Activated naive CD8-positive, alpha-beta T cell treated with anti-CD3 and anti-CD28 coated beads, Interleukin-2, amount 10 ng/mL, durations not matched to agents 7 days and 5 days (primary cell): ENCODE data around the gene TBC1D23. TPM values are rescaled to one million over a fixed set of nuclear protein-coding genes. Genes with fewer than 3 reads are reported as not detected.
A peak's percentile ranks its signal among the peaks of the same experiment; 100 is the strongest.
"Not testable (repeated sequence)": the region's sequence is repeated elsewhere in the genome, so short reads cannot be mapped to it uniquely, and the experiment has no call there.

ENCODE experiments used
- ATAC-seq: fragments of 150-1000 bp; cut with Tn5 transposase; one replicate; pipeline ENCODE4 v1.10.0; 2021; ENCODE audit warnings: low read depth, moderate library complexity
- POLR2A ChIA-PET: fragments of 350-600 bp; sonication (Branson Sonifier 250); formaldehyde crosslinking; loops from one replicate; lab custom pipeline; 2021; ENCODE audit warnings: antibody characterized with exemption; lab: Charles Lee
- DNase-seq: peaks from one replicate; pipeline ENCODE4 v3.0.0; 2021
- H3K27ac Mint-ChIP-seq: one replicate; pipeline ENCODE4 v1.8.0; 2022; ENCODE audit warnings: mild to moderate bottlenecking, mixed read lengths
- H3K27me3 Mint-ChIP-seq: one replicate; pipeline ENCODE4 v1.8.0; 2022; ENCODE audit warnings: mild to moderate bottlenecking, moderate library complexity, mixed read lengths
- H3K36me3 Mint-ChIP-seq: one replicate; pipeline ENCODE4 v1.8.0; 2021; ENCODE audit warnings: mild to moderate bottlenecking, mixed read lengths
- H3K4me1 Mint-ChIP-seq: one replicate; pipeline ENCODE4 v1.8.0; 2021; ENCODE audit warnings: mixed read lengths
- H3K4me3 Mint-ChIP-seq: one replicate; pipeline ENCODE4 v1.8.0; 2022; ENCODE audit warnings: mild to moderate bottlenecking, moderate library complexity, mixed read lengths
- H3K9me3 Mint-ChIP-seq: one replicate; pipeline ENCODE4 v1.8.0; 2021; ENCODE audit warnings: mixed read lengths
- total RNA-seq, 2 experiments: library from RNA; stranded (reverse); gene quantifications; one replicate each; pipeline ENCODE4 v1.2.3, GENCODE V29; 2021

Gene TBC1D23
- total RNA-seq, 2 experiments from 2014 or later: 34.1 to 35.3 TPM

DNA sequence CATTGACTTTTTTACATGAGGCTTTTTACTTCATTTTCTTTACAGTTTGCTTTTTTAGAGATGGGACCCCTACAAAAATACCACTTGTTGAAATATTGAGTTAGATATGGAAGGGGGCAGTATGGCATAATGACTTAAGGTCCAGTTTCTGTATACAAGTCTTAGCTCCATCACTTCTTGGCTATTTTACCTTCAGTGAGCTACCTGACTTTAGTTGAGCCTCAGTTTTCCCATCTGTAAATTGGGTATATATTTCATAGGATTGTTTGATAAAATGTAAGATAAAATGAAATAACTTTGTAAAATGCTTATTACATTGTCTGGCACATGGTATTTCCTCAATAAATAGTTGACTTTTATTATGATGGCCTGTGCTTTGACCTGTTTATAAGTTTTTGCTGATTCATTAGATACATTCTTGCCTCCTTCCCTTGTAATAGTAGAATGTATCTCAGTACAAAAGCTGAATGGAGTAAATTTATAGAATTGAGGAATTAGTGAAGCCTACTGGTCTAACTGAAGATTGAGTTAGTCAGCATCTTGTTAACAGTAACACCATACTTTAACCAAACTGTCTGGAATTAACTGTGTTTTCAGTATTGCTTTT, 27.6 kb downstream of the TBC1D23 start:
- Mint-ChIP-seq H3K4me3 (no peak overlapping the region), H3K36me3 (peaks cover 19% of the 10 kb centered on the region), H3K27ac (no peak overlapping the region), H3K4me1 (peaks cover 11% of the 10 kb centered on the region), H3K9me3 (no peaks in the 10 kb centered on the region), H3K27me3 (no peaks in the 10 kb centered on the region)
- POLR2A ChIA-PET: no interaction called here
- no peak for DNase-seq
- no peak for ATAC-seq

DNA sequence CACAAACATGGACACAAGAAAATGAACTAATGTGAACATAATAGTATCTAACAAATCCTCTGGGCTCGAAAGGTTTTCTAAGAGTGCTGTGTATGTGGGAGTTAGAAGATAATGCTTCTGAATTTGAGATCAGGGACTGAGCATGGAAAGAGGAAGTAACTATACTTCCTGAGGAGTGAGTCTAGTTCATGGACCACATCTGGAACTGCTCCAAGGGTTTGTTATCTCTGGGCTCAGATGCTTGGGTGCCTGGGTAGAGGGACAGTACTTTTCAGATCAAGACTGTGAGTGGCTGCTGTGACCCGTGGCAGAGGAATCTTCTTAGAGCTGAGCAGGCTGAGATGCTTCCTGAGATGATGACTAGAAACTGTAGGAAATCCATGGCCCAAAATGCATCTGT, 28.5 kb downstream of the TBC1D23 start:
- POLR2A ChIA-PET: no interaction called here
- no peak for DNase-seq
- no peaks in the 10 kb centered on the region for H3K9me3 Mint-ChIP-seq
- ATAC-seq: no peak
- no peak overlapping the region for H3K4me3 Mint-ChIP-seq
- no peak overlapping the region for H3K27ac Mint-ChIP-seq
- H3K27me3 Mint-ChIP-seq: no peaks in the 10 kb centered on the region
- peaks cover 9% of the 10 kb centered on the region for H3K4me1 Mint-ChIP-seq
- peaks cover 18% of the 10 kb centered on the region for H3K36me3 Mint-ChIP-seq

- Mint-ChIP-seq H3K27ac (no peak overlapping the region), H3K27me3 (no peaks in the 10 kb centered on the region), H3K4me3 (no peak overlapping the region), H3K9me3 (no peaks in the 10 kb centered on the region), H3K36me3 (peaks cover 15% of the 10 kb centered on the region), H3K4me1 (peaks cover 5% of the 10 kb centered on the region)
- POLR2A ChIA-PET: no interaction called here
- ATAC-seq: no peak
- no peak for DNase-seq
Measured at GRCh38 chr3:100295089-100295488, 34.3 kb downstream of the TBC1D23 start.

DNA sequence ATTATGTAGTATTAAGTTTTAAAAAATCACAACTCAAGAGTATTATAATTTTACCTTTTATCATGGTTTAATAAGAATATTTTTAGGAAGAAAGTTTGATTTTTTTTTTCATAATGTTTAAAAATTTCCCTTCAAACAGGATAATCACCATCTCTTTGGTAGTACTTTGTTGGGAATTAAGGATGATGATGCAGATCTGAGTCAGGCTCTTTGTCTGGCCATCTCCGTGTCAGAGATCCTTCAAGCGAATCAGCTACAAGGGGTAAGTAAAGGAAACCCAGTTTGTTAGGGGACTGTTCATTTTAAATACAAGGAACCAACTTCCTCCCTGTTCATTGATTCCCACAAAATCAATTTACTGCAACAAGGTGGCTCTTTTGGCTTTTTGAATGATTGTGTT, 37.0 kb downstream of the TBC1D23 start:
- Mint-ChIP-seq H3K27me3 (no peaks in the 10 kb centered on the region), H3K4me1 (no peaks in the 10 kb centered on the region), H3K9me3 (no peaks in the 10 kb centered on the region), H3K4me3 (no peak overlapping the region), H3K36me3 (peaks cover 16% of the 10 kb centered on the region), H3K27ac (no peak overlapping the region)
- no peak for ATAC-seq
- DNase-seq: no peak
- POLR2A ChIA-PET: no interaction called here

- no peaks in the 10 kb centered on the region for H3K4me1 Mint-ChIP-seq
- no peak overlapping the region for H3K4me3 Mint-ChIP-seq
- DNase-seq (no peak), ATAC-seq (no peak)
- no peak overlapping the region for H3K27ac Mint-ChIP-seq
- peaks cover 18% of the 10 kb centered on the region for H3K36me3 Mint-ChIP-seq
- no peaks in the 10 kb centered on the region for H3K9me3 Mint-ChIP-seq
- no peaks in the 10 kb centered on the region for H3K27me3 Mint-ChIP-seq
- POLR2A ChIA-PET: no interaction called here
Measured at GRCh38 chr3:100299016-100299415, 38.2 kb downstream of the TBC1D23 start.

GRCh38 chr3:100306695-100307094, 45.9 kb downstream of the TBC1D23 start:
- POLR2A ChIA-PET: no interaction called here
- no peak overlapping the region for H3K4me3 Mint-ChIP-seq
- ATAC-seq: no peak
- no peaks in the 10 kb centered on the region for H3K9me3 Mint-ChIP-seq
- no peak overlapping the region for H3K27ac Mint-ChIP-seq
- no peaks in the 10 kb centered on the region for H3K27me3 Mint-ChIP-seq
- H3K36me3 Mint-ChIP-seq: peaks cover 6% of the 10 kb centered on the region
- DNase-seq: no peak
- peaks cover 2% of the 10 kb centered on the region for H3K4me1 Mint-ChIP-seq

- no peak for DNase-seq
- no peak overlapping the region for H3K27ac Mint-ChIP-seq
- no peaks in the 10 kb centered on the region for H3K9me3 Mint-ChIP-seq
- ATAC-seq: no peak
- no peaks in the 10 kb centered on the region for H3K36me3 Mint-ChIP-seq
- no peak overlapping the region for H3K4me3 Mint-ChIP-seq
- POLR2A ChIA-PET: no interaction called here
- peaks cover 2% of the 10 kb centered on the region for H3K4me1 Mint-ChIP-seq
- H3K27me3 Mint-ChIP-seq: no peaks in the 10 kb centered on the region
Measured at GRCh38 chr3:100310355-100310965, 49.7 kb downstream of the TBC1D23 start.

- no peak overlapping the region for H3K27ac Mint-ChIP-seq
- DNase-seq: no peak
- H3K9me3 Mint-ChIP-seq: no peaks in the 10 kb centered on the region
- H3K27me3 Mint-ChIP-seq: no peaks in the 10 kb centered on the region
- ATAC-seq: no peak
- no peak overlapping the region for H3K4me3 Mint-ChIP-seq
- POLR2A ChIA-PET: no interaction called here
- peaks cover 2% of the 10 kb centered on the region for H3K4me1 Mint-ChIP-seq
- H3K36me3 Mint-ChIP-seq: no peaks in the 10 kb centered on the region
Measured at GRCh38 chr3:100311011-100311410, 50.2 kb downstream of the TBC1D23 start.

DNA sequence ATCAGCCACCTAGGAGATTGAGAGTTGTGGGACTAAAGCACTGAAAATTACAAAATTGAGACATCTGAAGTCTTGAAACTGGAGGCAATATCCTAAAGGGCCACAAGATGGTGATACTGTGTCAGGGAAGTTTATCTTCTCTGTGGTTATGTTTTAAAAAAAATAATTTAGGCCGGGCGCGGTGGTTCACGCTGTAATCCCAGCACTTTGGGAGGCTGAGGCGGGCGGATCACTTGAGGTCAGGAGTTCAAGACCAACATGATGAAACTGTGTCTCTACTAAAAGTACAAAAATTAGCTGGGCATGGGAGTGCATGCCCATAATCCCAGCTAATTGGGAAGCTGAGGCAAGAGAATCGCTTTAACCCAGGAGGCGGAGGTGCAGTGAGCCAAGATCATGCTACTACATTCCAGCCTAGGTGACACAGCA, 55.9 kb downstream of the TBC1D23 start:
- peak; percentile 40 for DNase-seq
- Mint-ChIP-seq H3K27ac (peak overlapping the region; percentile 69), H3K27me3 (no peaks in the 10 kb centered on the region), H3K9me3 (no peaks in the 10 kb centered on the region), H3K36me3 (peaks cover 6% of the 10 kb centered on the region), H3K4me1 (peaks cover 13% of the 10 kb centered on the region), H3K4me3 (peak overlapping the region; percentile 53)
- POLR2A ChIA-PET: interaction anchor here (1.1 kb wide), 1 partner anchor 84 kb away, joined by 5 read pairs; the partner anchor contains the start of genes LNP1 and TOMM70
- peak; percentile 78 for ATAC-seq

DNA sequence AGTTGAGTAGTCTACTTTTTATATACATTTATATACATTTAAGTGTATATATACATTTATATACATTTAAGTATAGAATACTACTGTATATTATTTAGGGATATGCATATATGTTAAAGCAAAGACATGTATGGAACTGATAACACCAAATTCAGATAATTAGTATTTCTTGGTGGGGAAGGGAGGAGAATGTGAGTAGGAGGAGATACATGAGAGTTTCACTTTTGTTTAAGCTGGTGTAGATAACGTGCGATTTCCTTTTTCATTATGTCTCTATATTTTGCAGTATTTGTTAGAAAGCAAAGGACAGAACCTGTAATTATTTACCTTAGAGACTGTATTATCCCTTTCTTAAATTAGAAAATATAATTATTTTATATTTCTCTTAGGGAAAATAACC, 57.1 kb downstream of the TBC1D23 start:
- H3K27ac Mint-ChIP-seq: peak overlapping the region; percentile 93
- ATAC-seq: peak; percentile 62

GRCh38 chr3:100319951-100320350, 59.2 kb downstream of the TBC1D23 start:
- Mint-ChIP-seq H3K4me1 (peaks cover 13% of the 10 kb centered on the region), H3K36me3 (peaks cover 7% of the 10 kb centered on the region), H3K4me3 (no peak overlapping the region), H3K27me3 (no peaks in the 10 kb centered on the region), H3K27ac (no peak overlapping the region), H3K9me3 (no peaks in the 10 kb centered on the region)
- no peak for DNase-seq
- POLR2A ChIA-PET: no interaction called here
- no peak for ATAC-seq

More for the DNA sequence above, 57.1 kb downstream of the TBC1D23 start:
- DNase-seq: no peak
- peaks cover 13% of the 10 kb centered on the region for H3K4me1 Mint-ChIP-seq
- no peaks in the 10 kb centered on the region for H3K9me3 Mint-ChIP-seq
- H3K27me3 Mint-ChIP-seq: no peaks in the 10 kb centered on the region
- H3K36me3 Mint-ChIP-seq: peaks cover 6% of the 10 kb centered on the region
- POLR2A ChIA-PET: interaction anchor here (1.6 kb wide), 1 partner anchor 83 kb away, joined by 6 read pairs; the partner anchor contains the start of gene LNP1
- peak overlapping the region; percentile 76 for H3K4me3 Mint-ChIP-seq

DNA sequence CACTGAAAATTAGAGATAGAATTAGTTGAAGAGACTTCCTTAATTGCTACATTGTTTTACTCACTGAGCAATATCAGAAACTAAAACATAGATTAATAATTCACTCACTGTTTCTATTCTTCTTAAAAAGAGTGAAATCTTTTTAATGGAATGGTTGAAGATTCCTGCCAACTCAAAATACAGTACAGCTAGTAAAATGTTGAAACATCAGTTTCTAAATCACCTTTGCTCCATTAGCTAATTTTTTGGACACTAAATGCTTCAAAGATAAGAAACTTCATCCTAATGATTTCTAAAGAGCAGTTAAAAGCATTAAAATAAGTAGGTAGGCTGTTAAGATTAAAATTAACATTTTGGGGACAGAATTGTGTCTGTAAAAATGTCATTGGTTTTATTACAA, 63.3 kb downstream of the TBC1D23 start:
- Mint-ChIP-seq H3K4me3 (no peak overlapping the region), H3K27ac (no peak overlapping the region), H3K9me3 (peaks cover 7% of the 10 kb centered on the region), H3K27me3 (no peaks in the 10 kb centered on the region), H3K36me3 (peaks cover 25% of the 10 kb centered on the region), H3K4me1 (no peaks in the 10 kb centered on the region)
- POLR2A ChIA-PET: no interaction called here
- no peak for DNase-seq
- no peak for ATAC-seq

GRCh38 chr3:100325827-100326226, 65.0 kb downstream of the TBC1D23 start:
- no peak for ATAC-seq

DNA sequence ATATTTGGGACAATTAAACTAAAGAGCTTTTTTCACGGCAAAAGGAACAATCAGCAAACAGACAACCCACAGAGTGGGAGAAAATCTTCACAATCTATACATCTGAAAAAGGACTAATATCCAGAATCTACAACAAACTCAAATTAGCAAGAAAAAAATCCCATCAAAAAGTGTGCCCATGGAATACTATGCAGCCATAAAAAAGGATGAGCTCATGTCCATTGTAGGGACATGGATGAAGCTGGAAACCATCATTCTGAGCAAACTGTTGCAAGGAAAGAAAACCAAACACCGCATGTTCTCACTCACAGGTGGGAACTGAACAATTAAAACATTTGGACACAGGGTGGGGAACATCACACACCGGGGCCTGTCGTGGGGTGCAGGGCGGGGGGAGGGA, 66.6 kb downstream of the TBC1D23 start:
- H3K9me3 Mint-ChIP-seq, H3K27ac Mint-ChIP-seq, DNase-seq, ATAC-seq, H3K27me3 Mint-ChIP-seq, H3K4me3 Mint-ChIP-seq, POLR2A ChIA-PET, H3K4me1 Mint-ChIP-seq: not testable (repeated sequence)
- peaks cover 21% of the 10 kb centered on the region for H3K36me3 Mint-ChIP-seq

More at GRCh38 chr3:100325827-100326226, 65.0 kb downstream of the TBC1D23 start:
- Mint-ChIP-seq H3K9me3 (peaks cover 7% of the 10 kb centered on the region), H3K27ac (no peak overlapping the region), H3K36me3 (peaks cover 21% of the 10 kb centered on the region), H3K4me3 (no peak overlapping the region), H3K4me1 (no peaks in the 10 kb centered on the region), H3K27me3 (no peaks in the 10 kb centered on the region)
- no peak for DNase-seq
- POLR2A ChIA-PET: no interaction called here
